ENCODE results near the gene STPG1.

STPG1 gene

DNA sequence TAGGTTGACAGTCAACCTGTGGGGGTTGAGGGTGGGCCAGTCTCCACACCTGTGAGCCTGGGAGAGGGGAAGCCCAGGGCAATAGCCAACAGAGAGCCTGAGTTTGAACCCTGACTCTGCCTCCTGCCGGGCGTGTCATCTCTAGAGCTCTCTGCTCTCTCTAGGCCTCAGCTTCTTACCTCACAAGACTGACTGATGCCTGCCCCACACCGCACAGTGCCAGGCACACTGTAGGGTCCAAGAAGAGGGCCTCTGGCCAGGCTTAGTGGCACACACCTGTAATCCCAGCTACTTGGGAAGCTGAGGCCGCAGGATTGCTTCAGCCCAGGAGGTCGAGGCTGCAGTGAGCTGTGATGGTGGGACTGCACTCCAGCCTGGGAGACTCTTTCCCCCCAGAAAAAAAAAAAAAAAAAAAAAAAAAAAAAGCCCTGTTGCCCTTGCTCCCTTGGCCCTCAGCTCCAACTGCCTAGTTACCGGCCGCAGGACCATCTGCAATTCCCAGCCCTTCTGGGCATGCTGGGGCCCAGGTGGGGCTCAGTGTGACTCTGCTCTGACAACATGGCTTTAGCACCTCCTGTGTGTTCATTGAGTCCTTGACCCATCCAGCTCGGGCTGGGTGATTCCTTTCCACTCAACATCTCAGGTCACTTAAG, 69.4 kb downstream of the STPG1 start:
- no peak overlapping the region for H3K4me2 ChIP-seq (ENCODE audit: low read depth, low read length, poor library complexity, severe bottlenecking)
- H3K27me3 ChIP-seq (ENCODE audit: low read length): no peaks in the 10 kb centered on the region
- no peaks in the 10 kb centered on the region for H3K79me2 ChIP-seq (ENCODE audit: insufficient read depth, low read length)
- H3K9me3 ChIP-seq (ENCODE audit: insufficient read depth, low read length): no peaks in the 10 kb centered on the region
- H3K36me3 ChIP-seq (ENCODE audit: low read length): no peaks in the 10 kb centered on the region
- TF ChIP-seq, protein P1, sequence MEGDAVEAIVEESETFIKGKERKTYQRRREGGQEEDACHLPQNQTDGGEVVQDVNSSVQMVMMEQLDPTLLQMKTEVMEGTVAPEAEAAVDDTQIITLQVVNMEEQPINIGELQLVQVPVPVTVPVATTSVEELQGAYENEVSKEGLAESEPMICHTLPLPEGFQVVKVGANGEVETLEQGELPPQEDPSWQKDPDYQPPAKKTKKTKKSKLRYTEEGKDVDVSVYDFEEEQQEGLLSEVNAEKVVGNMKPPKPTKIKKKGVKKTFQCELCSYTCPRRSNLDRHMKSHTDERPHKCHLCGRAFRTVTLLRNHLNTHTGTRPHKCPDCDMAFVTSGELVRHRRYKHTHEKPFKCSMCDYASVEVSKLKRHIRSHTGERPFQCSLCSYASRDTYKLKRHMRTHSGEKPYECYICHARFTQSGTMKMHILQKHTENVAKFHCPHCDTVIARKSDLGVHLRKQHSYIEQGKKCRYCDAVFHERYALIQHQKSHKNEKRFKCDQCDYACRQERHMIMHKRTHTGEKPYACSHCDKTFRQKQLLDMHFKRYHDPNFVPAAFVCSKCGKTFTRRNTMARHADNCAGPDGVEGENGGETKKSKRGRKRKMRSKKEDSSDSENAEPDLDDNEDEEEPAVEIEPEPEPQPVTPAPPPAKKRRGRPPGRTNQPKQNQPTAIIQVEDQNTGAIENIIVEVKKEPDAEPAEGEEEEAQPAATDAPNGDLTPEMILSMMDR (IDR thresholded peaks at IDR 0.05; ENCODE audit: insufficient read depth, low read length, poor library complexity, severe bottlenecking): no peak
- no peak for TF ChIP-seq EZH2phosphoT487 (conservative IDR thresholded peaks at IDR 0.05; ENCODE audit: low read length)
- H3K9me2 ChIP-seq (replicated peaks; ENCODE audit: insufficient read depth, low read length): no peaks in the 10 kb centered on the region
- no peak overlapping the region for H3K9ac ChIP-seq (ENCODE audit: low read length)
- H2AFZ ChIP-seq (ENCODE audit: low read depth, low read length, severe bottlenecking): no peak overlapping the region
- H3K27ac ChIP-seq (ENCODE audit: low read depth, low read length): no peak overlapping the region
- no peaks in the 10 kb centered on the region for H3F3A ChIP-seq (ENCODE audit: insufficient read depth)
- H4K20me1 ChIP-seq (ENCODE audit: low read depth, low read length): no peaks in the 10 kb centered on the region
- no peak overlapping the region for H3K4me3 ChIP-seq (ENCODE audit: insufficient read depth, low read length, poor library complexity, severe bottlenecking)

DNA sequence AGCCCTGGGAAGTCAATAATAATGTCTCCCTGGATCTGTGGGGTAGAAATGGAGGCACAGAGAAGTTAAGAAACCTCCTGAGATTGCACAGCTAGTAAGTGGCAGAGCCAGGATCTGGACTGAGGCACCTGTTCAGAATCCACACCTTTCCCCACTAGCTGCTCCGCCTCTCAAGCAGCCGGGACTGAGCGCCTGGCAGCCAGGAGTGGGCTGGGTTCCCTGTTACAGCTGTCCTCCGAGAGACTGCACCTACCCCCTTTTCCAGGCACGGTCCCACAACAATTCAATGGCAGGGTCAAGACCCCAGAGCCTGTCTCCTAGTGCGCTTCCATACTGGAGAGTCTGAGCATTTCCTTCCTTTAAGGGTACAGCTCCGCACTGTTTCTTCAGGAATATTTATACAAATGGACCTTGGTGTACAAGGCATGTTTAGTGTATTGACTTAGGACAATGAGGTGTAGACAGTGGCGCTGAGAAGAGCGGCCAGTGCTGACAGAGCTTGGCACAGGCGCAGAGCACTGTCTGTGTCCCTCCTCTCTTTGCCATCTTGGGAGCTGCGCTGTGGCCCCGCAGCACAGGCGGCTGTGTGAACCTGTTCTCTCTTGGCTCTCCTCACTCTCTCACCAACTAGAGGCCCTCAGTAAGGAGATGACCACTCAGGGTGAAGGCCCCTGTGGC, 70.0 kb downstream of the STPG1 start:
- Histone ChIP-seq H3K4me2 (ENCODE audit: low read depth, low read length, poor library complexity, severe bottlenecking) (no peak overlapping the region), H3K9ac (ENCODE audit: low read length) (no peak overlapping the region), H3K27me3 (ENCODE audit: low read length) (no peaks in the 10 kb centered on the region), H3K9me2 (replicated peaks; ENCODE audit: insufficient read depth, low read length) (no peaks in the 10 kb centered on the region), H2AFZ (ENCODE audit: low read depth, low read length, severe bottlenecking) (no peak overlapping the region), H3K36me3 (ENCODE audit: low read length) (no peaks in the 10 kb centered on the region), H3K79me2 (ENCODE audit: insufficient read depth, low read length) (no peaks in the 10 kb centered on the region), H3F3A (ENCODE audit: insufficient read depth) (no peaks in the 10 kb centered on the region), H4K20me1 (ENCODE audit: low read depth, low read length) (no peaks in the 10 kb centered on the region), H3K9me3 (ENCODE audit: insufficient read depth, low read length) (no peaks in the 10 kb centered on the region), H3K27ac (ENCODE audit: low read depth, low read length) (no peak overlapping the region), H3K4me3 (ENCODE audit: insufficient read depth, low read length, poor library complexity, severe bottlenecking) (no peak overlapping the region)
- no peak for TF ChIP-seq EZH2phosphoT487 (conservative IDR thresholded peaks at IDR 0.05; ENCODE audit: low read length)
- TF ChIP-seq, protein P1 (IDR thresholded peaks at IDR 0.05; ENCODE audit: insufficient read depth, low read length, poor library complexity, severe bottlenecking): no peak

GRCh38 chr1:24341260-24341659, 72.3 kb downstream of the STPG1 start:
- no peaks in the 10 kb centered on the region for H3K79me2 ChIP-seq (ENCODE audit: insufficient read depth, low read length)
- H3K36me3 ChIP-seq (ENCODE audit: low read length): no peaks in the 10 kb centered on the region
- TF ChIP-seq, protein P1 (IDR thresholded peaks at IDR 0.05; ENCODE audit: insufficient read depth, low read length, poor library complexity, severe bottlenecking): no peak
- no peak for TF ChIP-seq EZH2phosphoT487 (conservative IDR thresholded peaks at IDR 0.05; ENCODE audit: low read length)
- H3K27me3 ChIP-seq (ENCODE audit: low read length): no peaks in the 10 kb centered on the region
- no peak overlapping the region for H3K4me3 ChIP-seq (ENCODE audit: insufficient read depth, low read length, poor library complexity, severe bottlenecking)
- H3F3A ChIP-seq (ENCODE audit: insufficient read depth): no peaks in the 10 kb centered on the region
- H3K4me2 ChIP-seq (ENCODE audit: low read depth, low read length, poor library complexity, severe bottlenecking): no peak overlapping the region
- H4K20me1 ChIP-seq (ENCODE audit: low read depth, low read length): no peaks in the 10 kb centered on the region
- H3K9me3 ChIP-seq (ENCODE audit: insufficient read depth, low read length): no peaks in the 10 kb centered on the region
- no peak overlapping the region for H3K27ac ChIP-seq (ENCODE audit: low read depth, low read length)
- H3K9ac ChIP-seq (ENCODE audit: low read length): no peak overlapping the region
- H3K9me2 ChIP-seq (replicated peaks; ENCODE audit: insufficient read depth, low read length): no peaks in the 10 kb centered on the region
- no peak overlapping the region for H2AFZ ChIP-seq (ENCODE audit: low read depth, low read length, severe bottlenecking)

All from SU-DHL-6 (cell line).